ENCODE data around the gene CHAC1.

The CHAC1 gene

GRCh38 chr15:41004490-41004889 lies 51.2 kb downstream of the CHAC1 start:
- H3K4me3 ChIP-seq (ENCODE audit: control insufficient read depth, low read depth, low read length) = no peak overlapping the region
- no peak for TF ChIP-seq CTCF (conservative IDR thresholded peaks at IDR 0.05; ENCODE audit: control insufficient read depth, insufficient read depth, low read depth, low read length)
- DNase-seq (ENCODE audit: low read depth) = no peak
